ENCODE measurements around the gene COL26A1.

Gene COL26A1

GRCh38 chr7:101405474-101406067 is 42.9 kb downstream of the COL26A1 start:
- Histone ChIP-seq H3K27me3 (replicated peaks; ENCODE audit: control insufficient read depth, insufficient read depth, low read length) (no peaks in the 10 kb centered on the region), H3K4me3 (replicated peaks; ENCODE audit: low read depth, low read length) (no peak overlapping the region), H3K36me3 (ENCODE audit: control insufficient read depth, insufficient read depth, low read length) (no peaks in the 10 kb centered on the region)
- no peak for TF ChIP-seq CTCF (IDR thresholded peaks at IDR 0.05; ENCODE audit: insufficient read depth, low read length, poor library complexity, severe bottlenecking)
- no peak for DNase-seq (ENCODE audit: extremely low read depth, insufficient read length)

DNA sequence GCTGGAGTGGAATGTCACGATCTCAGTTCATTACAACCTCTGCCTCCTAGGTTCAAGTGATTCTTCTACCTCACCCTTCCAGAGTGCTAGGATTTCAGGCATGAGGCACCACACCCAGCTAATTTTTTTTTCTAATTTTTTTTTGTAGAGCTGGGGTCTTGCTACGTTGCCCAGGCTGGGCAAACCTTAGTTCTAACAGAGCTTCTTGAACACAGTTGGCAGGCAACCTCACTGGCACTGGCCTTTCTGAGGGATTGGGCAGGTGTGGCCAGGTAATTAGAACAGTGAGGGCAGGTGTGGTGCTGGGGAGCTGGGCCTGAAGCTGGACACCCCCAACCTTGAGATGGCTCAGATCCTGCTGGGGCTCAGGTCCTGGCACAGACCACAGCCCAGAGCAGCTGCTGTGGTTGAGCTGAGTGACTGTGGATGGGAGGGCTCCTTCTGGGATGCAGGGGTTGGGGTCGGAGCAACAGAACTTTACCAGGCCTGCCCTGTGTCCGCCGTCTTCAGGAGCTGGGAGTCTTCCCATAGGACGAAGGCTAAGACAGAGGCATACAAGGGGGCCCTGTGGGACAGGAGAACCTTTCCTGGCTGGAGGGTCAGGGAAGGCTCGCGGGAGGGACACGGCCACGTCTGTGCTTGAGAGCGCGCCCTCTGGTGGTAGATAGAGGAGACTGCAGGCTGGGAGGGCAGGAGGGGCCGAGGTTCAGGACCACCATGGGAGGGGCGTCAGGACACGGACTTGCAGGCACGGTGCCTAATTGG is 48.2 kb downstream of the COL26A1 start:
- no peaks in the 10 kb centered on the region for H3K36me3 ChIP-seq (ENCODE audit: control insufficient read depth, insufficient read depth, low read length)
- no peak overlapping the region for H3K4me3 ChIP-seq (replicated peaks; ENCODE audit: low read depth, low read length)
- peak; percentile 86 for TF ChIP-seq CTCF (IDR thresholded peaks at IDR 0.05; ENCODE audit: insufficient read depth, low read length, poor library complexity, severe bottlenecking)
- no peak for DNase-seq (ENCODE audit: extremely low read depth, insufficient read length)
- no peaks in the 10 kb centered on the region for H3K27me3 ChIP-seq (replicated peaks; ENCODE audit: control insufficient read depth, insufficient read depth, low read length)

DNA sequence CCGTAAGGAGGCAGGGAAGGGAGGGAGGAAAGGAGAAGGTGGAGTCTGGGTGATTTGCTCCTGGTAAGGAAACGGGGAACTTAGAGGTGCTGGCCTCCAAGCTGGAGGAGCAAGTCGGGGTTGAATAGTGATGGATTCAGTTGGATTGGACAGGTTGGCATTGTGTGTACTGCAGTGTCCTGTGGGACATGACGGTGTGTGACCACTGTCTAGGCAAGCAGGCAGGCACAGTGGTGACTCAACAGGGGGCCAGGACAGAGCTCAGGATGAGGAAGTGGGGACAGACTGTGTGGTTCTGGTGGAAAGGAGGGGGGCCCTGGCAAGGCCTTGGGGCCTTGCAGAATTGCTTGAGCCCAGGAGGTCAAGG is 48.8 kb downstream of the COL26A1 start:
- no peak for DNase-seq (ENCODE audit: extremely low read depth, insufficient read length)
- H3K27me3 ChIP-seq (replicated peaks; ENCODE audit: control insufficient read depth, insufficient read depth, low read length) = no peaks in the 10 kb centered on the region
- no peak for TF ChIP-seq CTCF (IDR thresholded peaks at IDR 0.05; ENCODE audit: insufficient read depth, low read length, poor library complexity, severe bottlenecking)
- H3K4me3 ChIP-seq (replicated peaks; ENCODE audit: low read depth, low read length) = no peak overlapping the region
- H3K36me3 ChIP-seq (ENCODE audit: control insufficient read depth, insufficient read depth, low read length) = no peaks in the 10 kb centered on the region

- H3K27me3 ChIP-seq (replicated peaks; ENCODE audit: control insufficient read depth, insufficient read depth, low read length) = no peaks in the 10 kb centered on the region
- no peak for DNase-seq (ENCODE audit: extremely low read depth, insufficient read length)
- no peaks in the 10 kb centered on the region for H3K36me3 ChIP-seq (ENCODE audit: control insufficient read depth, insufficient read depth, low read length)
- TF ChIP-seq CTCF (IDR thresholded peaks at IDR 0.05; ENCODE audit: insufficient read depth, low read length, poor library complexity, severe bottlenecking) = no peak
- H3K4me3 ChIP-seq (replicated peaks; ENCODE audit: low read depth, low read length) = no peak overlapping the region
Measured at GRCh38 chr7:101412976-101413375, 50.3 kb downstream of the COL26A1 start.

DNA sequence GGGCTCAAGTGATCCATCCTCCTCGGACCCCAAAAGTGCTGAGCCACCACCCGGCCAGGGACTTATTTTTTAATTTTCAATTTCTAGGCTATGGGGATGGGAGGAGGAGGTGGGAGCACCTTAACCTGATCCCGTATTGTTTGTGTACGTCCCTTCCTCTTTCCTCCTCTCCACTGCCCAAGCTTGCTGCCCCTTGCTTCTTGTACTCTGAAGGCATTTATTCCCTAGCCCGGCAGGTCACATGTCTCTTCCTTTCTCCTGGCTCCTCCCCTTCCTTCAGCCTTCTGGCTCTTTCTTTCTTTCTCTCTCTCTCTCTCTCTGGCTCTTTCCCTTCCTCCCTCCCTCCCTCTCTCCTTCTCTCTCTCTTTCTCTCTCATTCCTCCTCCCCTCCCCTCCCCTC is 56.0 kb downstream of the COL26A1 start:
- TF ChIP-seq CTCF (IDR thresholded peaks at IDR 0.05; ENCODE audit: insufficient read depth, low read length, poor library complexity, severe bottlenecking) = no peak
- no peak for DNase-seq (ENCODE audit: extremely low read depth, insufficient read length)
- Histone ChIP-seq H3K36me3 (ENCODE audit: control insufficient read depth, insufficient read depth, low read length) (no peaks in the 10 kb centered on the region), H3K4me3 (replicated peaks; ENCODE audit: low read depth, low read length) (no peak overlapping the region), H3K27me3 (replicated peaks; ENCODE audit: control insufficient read depth, insufficient read depth, low read length) (no peaks in the 10 kb centered on the region; the same call in 1 of the 2 replicates)
